NCI-H69 (cell line): ENCODE data around the gene LEPROT.
"Not testable (repeated sequence)": the region's sequence is repeated elsewhere in the genome, so short reads cannot be mapped to it uniquely, and the experiment has no call there.

Source experiments
- DNase-seq: peaks from one replicate; lab custom pipeline; 2025; lab: John Stamatoyannopoulos, UW

LEPROT gene

GRCh38 chr1:65420590-65421350 is at the start of gene LEPROT, which contains the start of gene LEPR:
Gene LEPROT (plus strand): TSS chr1:65420668. CDS start chr1:65420725, 57 bp downstream.
Gene LEPR (plus strand): TSS chr1:65420668. CDS start chr1:65565566, 144,898 bp downstream.
- peak; percentile 97 for DNase-seq

- peak; percentile 64 for DNase-seq
Measured at GRCh38 chr1:65371544-65371943, 48.9 kb upstream of the LEPROT start.

- DNase-seq = no peak
Measured at GRCh38 chr1:65372557-65372956, 47.9 kb upstream of the LEPROT start.

GRCh38 chr1:65377496-65378246 is 42.8 kb upstream of the LEPROT start:
- no peak for DNase-seq

- DNase-seq = no peak
Measured at GRCh38 chr1:65378247-65378946, 42.1 kb upstream of the LEPROT start.

- DNase-seq = not testable (repeated sequence)
Measured at GRCh38 chr1:65384426-65384825, 36.0 kb upstream of the LEPROT start.

- DNase-seq = no peak
Measured at GRCh38 chr1:65386439-65386838, 34.0 kb upstream of the LEPROT start.

GRCh38 chr1:65387821-65388220 is 32.6 kb upstream of the LEPROT start:
- no peak for DNase-seq

GRCh38 chr1:65388908-65389695 is 31.4 kb upstream of the LEPROT start:
- no peak for DNase-seq

- DNase-seq = no peak
Measured at GRCh38 chr1:65392497-65392896, 28.0 kb upstream of the LEPROT start.

GRCh38 chr1:65393347-65393746 is 27.1 kb upstream of the LEPROT start:
- no peak for DNase-seq

- DNase-seq = no peak
Measured at GRCh38 chr1:65393928-65394327, 26.5 kb upstream of the LEPROT start.

GRCh38 chr1:65395887-65396612 is 24.4 kb upstream of the LEPROT start:
- no peak for DNase-seq

GRCh38 chr1:65398083-65398482 is 22.4 kb upstream of the LEPROT start:
- DNase-seq = no peak

GRCh38 chr1:65399003-65399402 is 21.5 kb upstream of the LEPROT start:
- no peak for DNase-seq

- no peak for DNase-seq
Measured at GRCh38 chr1:65401612-65402011, 18.9 kb upstream of the LEPROT start.

- DNase-seq = no peak
Measured at GRCh38 chr1:65404941-65405340, 15.5 kb upstream of the LEPROT start.

GRCh38 chr1:65407877-65408276 is 12.6 kb upstream of the LEPROT start:
- DNase-seq = no peak

GRCh38 chr1:65409314-65409713 is 11.2 kb upstream of the LEPROT start:
- no peak for DNase-seq

GRCh38 chr1:65409816-65410326 is 10.6 kb upstream of the LEPROT start:
- DNase-seq = no peak
